ENCODE results near the gene CAPRIN1. TPM values are rescaled to one million over a fixed set of nuclear protein-coding genes. Genes with fewer than 3 reads are reported as not detected.
A peak's percentile ranks its signal among the peaks of the same experiment; 100 is the strongest.

The CAPRIN1 gene
- total and polyA plus RNA-seq, 10 of the 15 experiments (the other 5 are each of a cell fraction or from before 2014, with no cell fraction given) = 50.4 to 228 (median 191) TPM

GRCh38 chr11:34051349-34052035, at the start of gene CAPRIN1 (continued):
- TF ChIP-seq ZBTB4 (CRISPR knock-in tag; IDR thresholded peaks at IDR 0.05) = no peak
- TF ChIP-seq SUPT20H (IDR thresholded peaks at IDR 0.05; ENCODE audit: borderline replicate concordance, control insufficient read depth, low read depth, low read length) = no peak
- no peak for TF ChIP-seq FOXK2 (IDR thresholded peaks at IDR 0.05)
- no peak for TF ChIP-seq PAX8 (IDR thresholded peaks at IDR 0.05)
- TF ChIP-seq FOXM1 (IDR thresholded peaks at IDR 0.05; ENCODE audit: low read depth, low read length) = no peak
- no peak; the same call in none of the 2 replicates for TF ChIP-seq CREM (IDR thresholded peaks at IDR 0.05; ENCODE audit: low read depth)
- peak; percentile 96 for TF ChIP-seq ZNF592 (IDR thresholded peaks at IDR 0.05)
- no peak for TF ChIP-seq ZNF384 (IDR thresholded peaks at IDR 0.05; ENCODE audit: borderline replicate concordance, low read depth, low read length)
- TF ChIP-seq CBX3 (IDR thresholded peaks at IDR 0.05; ENCODE audit: borderline replicate concordance, low read depth) = no peak
- no peak for TF ChIP-seq SREBF2 (IDR thresholded peaks at IDR 0.05; ENCODE audit: low read length)
- TF ChIP-seq TAF1 (IDR thresholded peaks at IDR 0.05; ENCODE audit: borderline replicate concordance, low read depth, low read length) = peak; percentile 70; the same call in 1 of the 2 replicates
- no peak for TF ChIP-seq RAD21 (IDR thresholded peaks at IDR 0.05; ENCODE audit: insufficient read depth, low read depth, low read length)
- no peak for TF ChIP-seq E2F8 (IDR thresholded peaks at IDR 0.05; ENCODE audit: low read depth, partially characterized antibody)
- no peak for TF ChIP-seq HSF1 (IDR thresholded peaks at IDR 0.05; ENCODE audit: low read depth, low read length)

Data from GM12878 (cell line).